GM08714 (cell line): ENCODE measurements around the gene GRID1.

Experiments
- H3K4me3 ChIP-seq: fragments of 200-500 bp; sonication (Bioruptor generic); 2 replicates; pipeline ENCODE4 v1.5.1; 2014; ENCODE audit warnings: mild to moderate bottlenecking, low read length, inconsistent platforms
- ZNF274 ChIP-seq: IDR thresholded peaks from 2 replicates; pipeline ENCODE4 v1.6.1; 2012; ENCODE audit warnings: mild to moderate bottlenecking, low read depth, low read length

GRID1 gene

GRCh38 chr10:86281396-86281795 lies 85.2 kb downstream of the GRID1 start:
- H3K4me3 ChIP-seq: no peak overlapping the region
- no peak for TF ChIP-seq ZNF274

- H3K4me3 ChIP-seq: no peak overlapping the region
- no peak for TF ChIP-seq ZNF274
Measured at GRCh38 chr10:86269332-86269731, 97.3 kb downstream of the GRID1 start.

- TF ChIP-seq ZNF274: no peak
- no peak overlapping the region for H3K4me3 ChIP-seq
Measured at GRCh38 chr10:86267286-86268195, 99.1 kb downstream of the GRID1 start.

GRCh38 chr10:86266446-86267242 lies 100.0 kb downstream of the GRID1 start:
- TF ChIP-seq ZNF274: no peak
- H3K4me3 ChIP-seq: no peak overlapping the region

- H3K4me3 ChIP-seq: no peak overlapping the region
- TF ChIP-seq ZNF274: no peak
Measured at GRCh38 chr10:86265895-86266259, 100.7 kb downstream of the GRID1 start.

- no peak overlapping the region for H3K4me3 ChIP-seq
- TF ChIP-seq ZNF274: no peak
Measured at GRCh38 chr10:86265236-86265894, 101.2 kb downstream of the GRID1 start.

- no peak for TF ChIP-seq ZNF274
- no peak overlapping the region for H3K4me3 ChIP-seq
Measured at GRCh38 chr10:86264481-86265231, 101.9 kb downstream of the GRID1 start.

- H3K4me3 ChIP-seq: no peak overlapping the region
- TF ChIP-seq ZNF274: no peak
Measured at GRCh38 chr10:86263907-86264306, 102.7 kb downstream of the GRID1 start.

GRCh38 chr10:86263209-86263608 lies 103.4 kb downstream of the GRID1 start:
- H3K4me3 ChIP-seq: no peak overlapping the region
- no peak for TF ChIP-seq ZNF274

- no peak overlapping the region for H3K4me3 ChIP-seq
- TF ChIP-seq ZNF274: no peak
Measured at GRCh38 chr10:86262688-86263181, 103.9 kb downstream of the GRID1 start.

GRCh38 chr10:86261941-86262687 lies 104.5 kb downstream of the GRID1 start:
- TF ChIP-seq ZNF274: no peak
- H3K4me3 ChIP-seq: no peak overlapping the region

- no peak overlapping the region for H3K4me3 ChIP-seq
Measured at GRCh38 chr10:86261470-86261869, 105.1 kb downstream of the GRID1 start.

GRCh38 chr10:86260564-86260963 lies 106.0 kb downstream of the GRID1 start:
- no peak overlapping the region for H3K4me3 ChIP-seq
- no peak for TF ChIP-seq ZNF274

More at GRCh38 chr10:86261470-86261869, 105.1 kb downstream of the GRID1 start:
- no peak for TF ChIP-seq ZNF274
